ENCODE data around the gene IL20.

IL20 gene

GRCh38 chr1:206904423-206905142 lies 39.2 kb downstream of the IL20 start:
- DNase-seq (ENCODE audit: low read depth): no peak

DNA sequence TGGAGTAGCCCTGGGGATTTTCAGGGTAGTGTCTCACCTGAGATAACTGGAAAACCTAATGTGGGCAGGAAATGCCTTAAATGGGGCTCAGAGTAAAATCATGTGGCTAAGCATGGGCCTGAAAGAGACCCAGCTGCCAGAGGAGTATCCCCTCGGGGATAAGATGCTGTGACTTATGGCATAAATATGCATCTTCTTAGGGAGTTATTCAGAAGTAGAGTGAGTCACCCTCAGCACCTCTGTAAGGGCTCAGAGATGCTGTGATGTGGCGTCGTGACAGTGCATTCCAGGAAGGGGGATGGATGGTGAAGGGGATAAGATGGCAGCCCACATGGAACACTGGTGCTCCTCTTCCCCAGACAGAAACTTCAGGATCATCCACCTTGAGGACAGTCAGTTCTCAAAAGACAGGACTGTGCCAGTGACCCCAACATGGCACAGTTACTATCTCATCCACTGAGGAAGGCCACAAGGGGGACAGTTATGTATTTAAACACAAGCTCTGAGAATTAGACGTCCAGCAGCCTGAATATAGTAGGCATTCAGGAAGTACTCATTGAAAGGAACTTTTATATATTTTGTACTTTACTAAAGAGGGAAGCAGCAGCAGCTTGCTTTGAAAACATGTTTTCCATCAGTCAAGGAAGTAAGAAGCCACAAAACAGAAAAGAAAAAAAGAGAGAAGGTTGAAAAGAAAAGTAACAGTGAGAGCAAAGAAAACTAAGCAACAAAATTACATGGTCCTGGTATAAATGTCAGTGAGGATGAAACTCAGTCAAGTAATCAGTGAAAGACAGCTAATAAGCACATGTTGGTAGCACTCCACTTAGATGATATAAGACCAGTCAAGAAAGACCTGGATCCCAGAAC lies 40.1 kb downstream of the IL20 start:
- DNase-seq (ENCODE audit: low read depth): no peak

DNA sequence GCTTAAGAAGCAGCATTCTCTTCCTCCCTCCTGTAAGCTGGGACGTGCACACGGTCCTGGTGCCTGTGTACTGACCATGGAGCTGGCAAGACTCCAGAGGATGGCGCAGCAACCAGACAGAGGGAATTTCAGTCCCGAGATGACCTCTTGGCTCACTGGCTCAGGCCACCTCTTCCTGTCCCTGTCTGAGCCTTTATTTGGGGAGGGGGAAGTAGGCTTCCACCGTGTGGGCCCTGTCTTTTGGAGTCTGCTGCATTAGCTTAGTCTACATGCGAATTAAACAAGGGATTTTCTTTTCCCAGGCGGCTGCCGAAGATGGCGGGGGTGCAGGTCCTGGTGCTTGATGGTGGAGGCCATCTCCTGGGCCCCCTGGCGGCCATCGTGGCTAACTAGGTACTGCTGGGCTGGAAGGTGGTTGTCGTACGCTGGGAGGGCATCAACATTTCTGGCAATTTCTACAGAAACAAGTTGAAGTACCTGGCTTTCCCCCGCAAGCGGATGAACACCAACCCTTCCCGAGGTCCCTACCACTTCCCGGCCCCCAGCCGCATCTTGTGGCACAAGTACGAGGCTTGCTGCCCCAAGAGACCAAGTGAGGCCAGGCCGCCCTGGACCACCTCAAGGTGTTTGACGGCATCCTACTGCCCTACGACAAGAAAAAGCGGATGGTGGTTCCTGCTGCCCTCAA lies 42.0 kb downstream of the IL20 start:
- DNase-seq (ENCODE audit: low read depth): no peak

DNA sequence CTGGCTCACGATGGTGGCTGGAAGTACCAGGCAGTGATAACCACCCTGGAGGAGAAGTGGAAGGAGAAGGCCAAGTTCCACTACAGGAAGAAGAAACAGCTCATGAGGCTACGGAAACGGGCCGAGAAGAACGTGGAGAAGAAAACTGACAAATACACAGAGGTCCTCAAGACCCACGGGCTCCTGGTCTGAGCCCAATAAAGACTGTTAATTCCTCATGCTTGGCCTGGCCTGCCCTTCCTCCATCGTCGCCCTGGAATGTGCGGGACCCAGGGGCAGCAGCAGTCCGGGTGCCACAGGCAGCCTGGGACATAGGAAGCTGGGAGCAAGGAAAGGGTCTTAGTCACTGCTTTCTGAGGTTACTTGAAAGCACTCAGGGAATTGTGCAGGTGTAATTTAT lies 42.6 kb downstream of the IL20 start:
- no peak for DNase-seq (ENCODE audit: low read depth)

DNA sequence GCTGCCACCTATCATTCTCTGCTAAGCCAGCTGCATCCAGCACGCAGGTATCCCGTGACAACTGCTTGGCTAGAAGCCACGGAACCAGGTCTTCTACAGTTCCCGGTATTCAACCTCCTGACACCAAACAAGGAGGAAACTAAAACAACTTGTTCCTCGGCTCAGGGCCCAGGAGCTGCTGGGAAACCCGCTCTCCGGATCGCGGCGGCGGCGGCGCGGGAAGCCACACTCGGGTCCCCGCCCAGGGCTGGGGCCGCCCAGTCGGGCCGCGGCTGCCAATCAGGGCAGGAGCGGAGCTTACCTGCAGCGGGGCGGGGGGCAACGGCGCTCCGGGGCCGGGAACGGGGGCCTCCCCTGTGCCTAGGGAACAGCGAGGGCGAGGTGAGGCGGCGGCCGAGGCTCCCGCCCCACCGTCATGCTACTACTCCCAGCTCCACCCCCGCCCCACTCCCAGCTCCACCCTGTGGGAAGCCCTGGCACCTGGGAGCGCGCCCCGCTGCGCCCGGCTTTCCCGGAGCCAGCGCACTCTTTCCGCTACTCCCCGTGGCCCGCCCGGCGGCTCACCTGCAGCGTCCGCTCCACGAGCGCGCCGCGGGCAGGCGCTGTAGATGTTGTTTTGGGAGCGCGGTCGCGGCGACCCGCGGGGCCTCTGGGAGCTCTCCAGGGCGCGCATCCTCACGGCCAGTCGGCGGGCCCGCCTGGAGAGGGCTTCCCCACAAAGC lies 43.9 kb downstream of the IL20 start:
- peak; percentile 30 for DNase-seq (ENCODE audit: low read depth)

DNA sequence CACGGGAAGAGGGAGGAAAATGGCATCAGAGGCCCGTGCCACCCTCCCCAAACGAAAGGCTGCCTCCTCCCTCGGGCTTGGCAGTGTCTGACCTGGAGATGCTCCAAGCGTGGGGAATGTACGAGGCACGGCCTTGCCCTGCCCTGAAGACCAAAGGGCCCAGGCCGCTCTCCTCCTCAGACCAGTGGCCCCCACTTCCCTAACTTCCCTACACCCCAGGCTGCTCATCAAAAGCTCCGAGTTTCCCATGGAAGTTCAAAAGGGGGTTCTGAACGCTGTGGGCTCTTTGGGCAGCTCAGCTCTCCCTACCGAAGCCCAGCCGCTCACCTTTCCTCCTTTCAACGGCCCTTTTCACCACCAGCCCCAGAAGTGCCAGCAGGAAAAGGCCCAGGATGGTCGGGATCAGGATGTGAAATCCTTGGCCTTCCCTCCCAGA lies 44.5 kb downstream of the IL20 start:
- DNase-seq (ENCODE audit: low read depth): no peak

DNA sequence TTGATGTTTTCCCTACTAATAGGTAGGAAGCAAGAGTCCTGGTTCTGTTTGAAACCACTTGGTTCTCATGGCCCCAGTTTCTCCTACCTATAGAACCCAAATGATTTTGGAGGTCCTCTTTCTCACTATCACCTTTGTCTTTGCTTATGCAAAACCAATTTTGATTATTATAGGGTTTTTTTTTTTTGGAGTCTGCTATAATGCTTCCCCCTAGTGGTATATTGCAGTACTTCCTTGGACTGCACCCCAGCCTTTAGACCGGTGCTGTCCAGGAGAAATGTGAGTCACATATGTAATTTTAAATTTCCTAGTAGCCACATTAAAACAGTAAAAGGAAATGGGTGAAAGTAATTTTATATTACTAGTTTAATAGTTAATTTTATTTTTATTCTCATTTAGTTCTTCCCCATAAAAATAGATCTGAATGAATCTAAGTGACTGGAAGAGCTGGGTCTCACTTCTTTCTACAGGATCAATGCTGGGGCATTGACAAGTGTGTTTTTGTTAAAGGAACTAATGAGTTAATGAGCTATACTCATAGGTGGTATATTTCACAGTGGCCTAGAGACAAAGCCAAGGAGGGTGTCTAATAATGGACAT lies 45.7 kb downstream of the IL20 start:
- DNase-seq (ENCODE audit: low read depth): no peak

- DNase-seq (ENCODE audit: low read depth): peak; percentile 34
These were observed 47.1 kb downstream of the IL20 start for GRCh38 chr1:206912445-206913095.

- DNase-seq (ENCODE audit: low read depth): no peak
These were observed 48.5 kb downstream of the IL20 start for GRCh38 chr1:206913766-206914537.

DNA sequence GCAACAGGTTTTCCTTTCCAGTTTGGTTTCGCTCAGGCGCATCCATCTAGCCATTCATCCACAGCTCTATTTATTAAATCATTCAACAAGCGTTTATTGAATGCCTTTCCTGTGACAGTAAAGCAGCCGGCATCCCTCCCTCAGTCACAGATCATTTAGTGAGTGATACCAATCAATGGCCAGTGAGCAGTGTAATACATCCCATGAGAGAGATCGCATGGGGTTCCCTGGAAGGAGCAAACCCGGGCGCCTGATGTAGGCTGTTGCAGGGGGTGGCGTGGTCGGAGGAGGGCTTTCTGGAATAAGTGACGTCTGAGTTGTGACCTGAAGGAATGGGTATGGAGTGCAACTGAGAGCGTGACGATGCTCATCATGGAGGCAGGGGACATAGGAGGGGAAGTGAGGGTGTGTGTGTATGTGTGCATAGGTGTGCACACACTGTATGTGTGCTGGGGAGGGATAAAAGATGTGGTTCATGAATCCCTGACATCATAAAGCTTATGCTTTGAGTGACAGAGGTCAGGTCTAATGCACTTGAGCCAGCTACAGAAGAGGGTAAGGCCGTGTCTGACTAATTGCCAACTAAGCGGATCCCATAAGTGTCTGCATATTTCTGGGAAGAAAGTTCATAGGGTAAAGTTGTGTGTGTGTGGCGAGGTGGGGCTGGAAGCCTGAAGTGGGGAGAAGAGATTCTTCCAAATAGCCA lies 49.8 kb downstream of the IL20 start:
- DNase-seq (ENCODE audit: low read depth): no peak

DNA sequence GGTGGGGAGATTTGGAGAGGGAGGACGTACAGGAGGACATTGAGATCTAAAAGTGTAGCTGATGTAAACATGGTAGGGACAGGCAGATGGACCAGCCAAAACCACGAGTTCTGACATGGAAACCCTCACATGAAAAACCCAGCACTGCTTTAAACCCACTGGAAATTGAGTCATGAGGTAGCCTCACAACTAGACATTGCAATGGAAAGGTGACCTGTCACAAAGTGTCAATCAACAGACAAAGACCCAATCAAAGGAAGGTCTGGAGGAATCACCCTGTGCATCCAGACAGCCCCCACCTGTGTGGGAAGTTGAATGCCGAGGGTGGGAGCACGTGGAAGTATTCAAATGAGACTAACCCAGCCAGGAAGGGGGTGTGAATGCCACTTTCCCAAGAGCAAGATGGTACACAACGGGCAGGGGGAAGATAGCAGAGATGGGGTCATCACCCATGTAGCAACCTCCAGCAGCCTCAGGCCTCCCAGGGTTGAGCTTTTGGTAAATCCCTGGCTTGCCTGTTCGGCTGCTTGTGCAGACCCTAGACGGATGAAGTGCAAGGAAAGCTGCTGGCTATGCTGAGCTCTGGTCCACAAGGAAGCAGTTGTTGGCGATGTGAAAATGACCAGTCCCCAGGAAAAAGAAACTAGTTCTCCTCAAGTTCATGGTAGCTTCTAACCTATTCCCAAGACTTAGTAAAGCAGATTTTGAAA lies 50.7 kb downstream of the IL20 start:
- no peak for DNase-seq (ENCODE audit: low read depth)

- DNase-seq (ENCODE audit: low read depth): no peak
These were observed 52.7 kb downstream of the IL20 start for GRCh38 chr1:206918076-206918475.
